Left lung (tissue), 10 donors: ENCODE results near the gene ISYNA1. TPM values are rescaled to one million over a fixed set of nuclear protein-coding genes. Genes with fewer than 3 reads are reported as not detected.

Experiments
- ATAC-seq: fragments of 200-7000 bp; cut with Tn5 transposase; one replicate; pipeline ENCODE4 v1.9.1; 2020; ENCODE audit warnings: moderate library complexity
- DNase-seq, 4 donors: peaks; one replicate each; pipeline ENCODE4 v3.0.0-alpha.2; 2013 to 2020
- H3K27ac ChIP-seq, 2 donors: fragments of 200-600 bp; sonication (generic) in 1 of 2; one replicate each; pipeline versions ENCODE4 v1.5.0 to v1.8.0; 2020 to 2021
- H3K27me3 ChIP-seq, 2 donors: fragments of 200-600 bp; sonication (generic) in 1 of 2; one replicate each; pipeline versions ENCODE4 v1.5.0 to v1.8.0; 2020 to 2021
- H3K36me3 ChIP-seq, 2 donors: fragments of 200-600 bp; sonication (generic) in 1 of 2; one replicate each; pipeline versions ENCODE4 v1.5.0 to v1.8.0; 2020 to 2021
- H3K4me1 ChIP-seq, 2 donors: fragments of 200-600 bp; one replicate each; pipeline ENCODE4 v1.8.0; 2021
- H3K4me3 ChIP-seq, 2 donors: fragments of 200-600 bp; sonication (generic) in 1 of 2; one replicate each; pipeline versions ENCODE4 v1.5.0 to v1.8.0; 2020 to 2021; ENCODE audit warnings: mild to moderate bottlenecking in 1 of 2
- H3K9me3 ChIP-seq, 2 donors: fragments of 200-600 bp; sonication (generic) in 1 of 2; one replicate each; pipeline versions ENCODE4 v1.5.0 to v1.8.0; 2020 to 2021
- intact Hi-C, 2 donors: fragments of 100-400 bp; cut with DNase I; formaldehyde crosslinking; loops; one replicate each; pipeline versions ENCODE4 v1.11.2 to v1.14.2; 2022
- polyA plus RNA-seq, 6 donors: library from polyadenylated mRNA; unstranded; fragments of 120-200 nt; gene quantifications; one replicate each; pipeline ENCODE4 v1.2.1, GENCODE V29; 2013; ENCODE audit not compliant: insufficient read length in 6 of 6
- total RNA-seq, 2 donors: library from RNA; stranded (reverse); fragmentation: NEBNext Ultra II Directional; extraction: Animal tissue kit (Norgen Biotek cat#: 25700); gene quantifications; one replicate each; pipeline ENCODE4 v1.2.1, GENCODE V29; 2021
- TF ChIP-seq, protein P1 (sequence below), 2 donors: fragments of 200-600 bp; sonication (generic) in 1 of 2; IDR thresholded peaks; one replicate each; pipeline versions ENCODE4 v1.5.0 to v1.8.0; 2021; ENCODE audit warnings: antibody characterized with exemption in 2 of 2
- donor health status: DM: no; HTN: yes; CAD: no.
- donor health status: DM: no; HTN: no; CAD: no.

ISYNA1 gene
- total and polyA plus RNA-seq, 8 donors, result 22.8 to 159 (median 119) TPM

DNA sequence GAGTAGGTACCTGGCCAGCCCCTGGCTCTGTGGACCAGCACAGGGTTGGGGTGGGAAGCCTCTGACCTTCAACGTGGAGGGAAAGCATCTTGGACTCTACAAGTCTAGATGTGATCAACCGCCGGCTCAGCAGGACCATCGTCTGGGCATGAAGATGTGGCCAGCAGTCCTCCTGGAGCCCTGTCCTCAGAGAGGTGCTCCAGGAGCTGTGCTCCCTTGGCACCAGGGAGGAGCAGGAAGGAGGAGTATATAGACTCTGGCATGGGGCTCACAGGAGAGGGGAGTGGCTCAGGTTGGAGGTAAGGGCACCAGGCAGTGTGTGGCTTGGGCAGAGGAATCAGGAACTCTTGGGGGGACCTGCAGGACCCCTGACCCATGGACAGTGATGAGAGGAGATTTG is 18.3 kb upstream of the ISYNA1 start:
- intact Hi-C loops, result loop anchor here in 1 of 2 donors (10.0 kb wide), 1 partner anchor 389 kb away; no protein-coding TSS in a partner anchor
- TF ChIP-seq, protein P1, sequence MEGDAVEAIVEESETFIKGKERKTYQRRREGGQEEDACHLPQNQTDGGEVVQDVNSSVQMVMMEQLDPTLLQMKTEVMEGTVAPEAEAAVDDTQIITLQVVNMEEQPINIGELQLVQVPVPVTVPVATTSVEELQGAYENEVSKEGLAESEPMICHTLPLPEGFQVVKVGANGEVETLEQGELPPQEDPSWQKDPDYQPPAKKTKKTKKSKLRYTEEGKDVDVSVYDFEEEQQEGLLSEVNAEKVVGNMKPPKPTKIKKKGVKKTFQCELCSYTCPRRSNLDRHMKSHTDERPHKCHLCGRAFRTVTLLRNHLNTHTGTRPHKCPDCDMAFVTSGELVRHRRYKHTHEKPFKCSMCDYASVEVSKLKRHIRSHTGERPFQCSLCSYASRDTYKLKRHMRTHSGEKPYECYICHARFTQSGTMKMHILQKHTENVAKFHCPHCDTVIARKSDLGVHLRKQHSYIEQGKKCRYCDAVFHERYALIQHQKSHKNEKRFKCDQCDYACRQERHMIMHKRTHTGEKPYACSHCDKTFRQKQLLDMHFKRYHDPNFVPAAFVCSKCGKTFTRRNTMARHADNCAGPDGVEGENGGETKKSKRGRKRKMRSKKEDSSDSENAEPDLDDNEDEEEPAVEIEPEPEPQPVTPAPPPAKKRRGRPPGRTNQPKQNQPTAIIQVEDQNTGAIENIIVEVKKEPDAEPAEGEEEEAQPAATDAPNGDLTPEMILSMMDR (IDR thresholded peaks at IDR 0.05), result no peak
- DNase-seq, result no peak
- H3K27me3 ChIP-seq, result no peaks in the 10 kb centered on the region
- H3K9me3 ChIP-seq, result no peaks in the 10 kb centered on the region
- H3K4me3 ChIP-seq, result no peak overlapping the region
- peaks cover 0 to 9% of the 10 kb centered on the region in 2 donors for H3K4me1 ChIP-seq
- ATAC-seq, result no peak
- H3K27ac ChIP-seq, result no peak overlapping the region
- H3K36me3 ChIP-seq, result peaks cover 0 to 99% of the 10 kb centered on the region in 2 donors

DNA sequence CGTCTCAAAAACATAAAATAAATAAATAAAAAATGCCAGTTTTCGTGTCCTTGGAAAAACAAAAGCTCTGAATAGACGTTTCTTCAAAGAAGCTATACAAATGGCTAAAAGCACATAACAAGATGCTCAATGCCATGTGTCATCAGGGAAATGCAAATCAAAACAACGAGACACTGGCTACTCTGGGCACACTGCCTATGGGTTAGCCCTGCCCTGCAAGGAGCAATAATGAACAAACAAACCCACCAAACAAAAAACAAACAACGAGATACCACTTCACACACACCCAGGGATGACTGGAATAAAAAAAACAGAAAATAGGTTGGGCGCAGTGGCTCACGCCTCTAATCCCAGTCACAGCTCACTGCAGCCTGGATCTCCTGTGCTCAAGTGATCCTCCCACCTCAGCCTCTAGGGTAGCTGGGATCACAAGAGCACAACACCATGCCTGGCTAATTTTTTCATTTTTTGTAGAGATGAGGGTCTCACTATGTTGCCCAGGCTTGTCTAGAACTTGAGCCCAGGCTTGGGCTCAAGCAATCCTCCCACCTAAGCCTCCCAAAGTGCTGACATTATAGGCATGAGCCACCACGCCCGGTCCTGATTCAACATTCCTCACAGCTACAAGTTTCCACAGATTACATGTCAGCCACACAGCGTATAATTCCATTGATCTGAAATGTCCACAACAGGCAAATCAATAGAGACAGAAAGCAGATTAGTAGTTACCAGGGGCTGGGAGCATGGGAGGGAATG is 15.5 kb upstream of the ISYNA1 start:
- H3K36me3 ChIP-seq, result peaks cover 0 to 99% of the 10 kb centered on the region in 2 donors
- H3K27me3 ChIP-seq, result no peaks in the 10 kb centered on the region
- DNase-seq, result no peak
- TF ChIP-seq, protein P1 (IDR thresholded peaks at IDR 0.05), result no peak
- intact Hi-C loops, result loop anchor here in 1 of 2 donors (10.0 kb wide), 1 partner anchor 391 kb away; no protein-coding TSS in a partner anchor
- H3K4me3 ChIP-seq, result no peak overlapping the region
- ATAC-seq, result no peak
- no peaks in the 10 kb centered on the region for H3K9me3 ChIP-seq
- H3K27ac ChIP-seq, result peak overlapping the region in 1 of 2 donors; percentile 18
- H3K4me1 ChIP-seq, result peaks cover 5 to 6% of the 10 kb centered on the region in 2 donors

DNA sequence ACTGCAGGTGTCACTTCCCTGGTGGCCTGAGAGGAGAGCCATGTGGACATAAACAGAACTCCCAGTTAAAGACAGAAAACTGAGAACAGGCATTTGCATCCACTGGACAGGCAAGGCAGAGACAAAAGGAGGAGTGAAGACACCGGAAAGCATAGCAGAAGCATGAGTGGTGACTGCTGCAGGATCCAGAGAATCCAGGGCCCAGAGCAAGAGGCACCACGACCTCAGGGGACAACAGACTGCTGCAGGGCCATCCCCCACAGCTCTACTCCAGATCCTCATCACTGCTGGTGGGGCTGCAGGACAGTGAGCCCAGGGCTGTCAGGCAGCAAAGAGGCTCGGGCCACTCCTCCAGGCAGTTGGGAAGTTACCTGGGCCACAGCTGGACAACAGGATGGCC is 14.5 kb upstream of the ISYNA1 start:
- no peaks in the 10 kb centered on the region for H3K27me3 ChIP-seq
- H3K27ac ChIP-seq, result no peak overlapping the region
- no peaks in the 10 kb centered on the region for H3K9me3 ChIP-seq
- H3K36me3 ChIP-seq, result peaks cover 0 to 98% of the 10 kb centered on the region in 2 donors
- DNase-seq, result no peak
- H3K4me1 ChIP-seq, result peaks cover 5 to 6% of the 10 kb centered on the region in 2 donors
- no peak overlapping the region for H3K4me3 ChIP-seq
- intact Hi-C loops, result loop anchor here in 1 of 2 donors (10.0 kb wide), 1 partner anchor 392 kb away; no protein-coding TSS in a partner anchor
- TF ChIP-seq, protein P1 (IDR thresholded peaks at IDR 0.05), result no peak
- no peak for ATAC-seq

DNA sequence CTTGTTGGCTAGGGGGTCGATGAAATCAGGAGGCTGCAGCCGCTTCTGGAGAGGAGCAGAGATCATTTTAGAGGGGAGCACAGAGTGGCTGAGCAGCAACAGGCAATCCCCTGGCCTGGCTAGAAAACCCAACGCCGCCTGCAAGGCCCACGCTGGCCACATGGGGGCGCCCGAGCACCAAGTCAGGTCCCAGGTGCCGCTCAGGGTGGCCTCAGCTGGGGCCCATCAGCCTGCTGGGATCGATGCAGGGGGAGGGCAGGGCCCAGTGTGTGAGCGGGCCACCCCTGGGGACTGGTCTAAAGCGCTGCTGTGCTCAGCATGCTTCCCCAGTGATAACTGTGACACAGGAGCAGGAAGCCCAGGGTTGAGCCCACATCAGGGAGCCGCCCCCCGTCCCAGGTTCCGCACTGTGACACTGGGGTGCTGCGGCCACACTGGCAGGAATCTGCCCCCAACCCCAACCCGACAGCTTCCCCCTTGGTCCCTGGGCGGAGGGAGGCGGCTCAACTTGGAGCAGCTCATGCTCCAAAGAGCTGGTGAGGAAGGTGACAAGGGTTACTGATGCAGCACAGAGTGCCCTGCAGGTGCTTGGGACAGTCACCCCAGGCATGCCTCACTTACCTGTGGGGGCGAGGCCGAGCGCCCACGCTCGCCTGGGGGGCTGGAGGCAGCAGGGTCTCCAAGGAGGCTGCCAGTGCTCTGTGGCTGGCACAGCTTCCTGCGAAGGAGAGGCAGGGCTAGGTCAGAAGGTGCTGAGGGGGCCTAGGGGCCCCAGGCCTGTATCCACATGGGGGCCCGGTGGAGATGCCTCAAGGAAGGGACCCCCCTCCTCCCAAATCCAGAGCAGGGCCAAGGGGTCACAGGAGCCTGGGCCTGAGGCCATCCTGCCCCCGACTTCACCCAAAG is 13.3 kb upstream of the ISYNA1 start:
- Histone ChIP-seq H3K36me3 (peaks cover 0 to 98% of the 10 kb centered on the region in 2 donors), H3K4me1 (peaks cover 5 to 6% of the 10 kb centered on the region in 2 donors), H3K9me3 (no peaks in the 10 kb centered on the region), H3K27me3 (no peaks in the 10 kb centered on the region), H3K27ac (no peak overlapping the region), H3K4me3 (no peak overlapping the region)
- DNase-seq (peak; percentile 76 to 96 (median 83)), ATAC-seq (peak; percentile 91)
- TF ChIP-seq, protein P1 (IDR thresholded peaks at IDR 0.05), result peak; percentile 99
- intact Hi-C loops, result loop anchor here in 1 of 2 donors (10.0 kb wide), 1 partner anchor 394 kb away; no protein-coding TSS in a partner anchor
